IMR-90 (cell line): ENCODE results near the gene DNAJC17. TPM values are rescaled to one million over a fixed set of nuclear protein-coding genes. Genes with fewer than 3 reads are reported as not detected.

Source experiments
- ATAC-seq: fragments of 200-7000 bp; cut with Tn5 transposase; 2 replicates; pipeline ENCODE4 v1.9.1; 2020; ENCODE audit warnings: low read depth, mild to moderate bottlenecking, moderate library complexity
- BruUV-seq: library from RNA; stranded (reverse); fragments of 400-500 nt; replicated peaks from 2 replicates; lab custom pipeline; 2021; lab: Mats Ljungman, UMichigan
- CTCF ChIA-PET: fragments of 300-600 bp; formaldehyde crosslinking; extraction: SDS; loops from one replicate; lab custom pipeline; 2021; ENCODE audit warnings: antibody characterized with exemption; lab: Yijun Ruan, JAX
- POLR2A ChIA-PET: fragments of 300-600 bp; sonication (Branson Sonifier 250); formaldehyde crosslinking; loops from one replicate; lab custom pipeline; 2022; ENCODE audit warnings: antibody characterized with exemption; ENCODE audit not compliant: unreplicated experiment; lab: Charles Lee
- DNase-seq: peaks from one replicate; pipeline ENCODE4 v3.0.0; 2013
- H2AFZ ChIP-seq: replicated peaks from 2 replicates; pipeline ENCODE3; 2013; ENCODE audit warnings: low read length, mild to moderate bottlenecking; ENCODE audit not compliant: poor library complexity
- H2AK5ac ChIP-seq: 2 replicates; pipeline ENCODE4 v1.6.1; 2013; ENCODE audit warnings: low read depth, low read length, inconsistent platforms
- H2AK9ac ChIP-seq: replicated peaks from 2 replicates; pipeline ENCODE3; 2013; ENCODE audit warnings: mild to moderate bottlenecking, low read depth, low read length, moderate library complexity; ENCODE audit not compliant: poor library complexity
- H2BK120ac ChIP-seq: 2 replicates; pipeline ENCODE4 v1.6.1; 2013; ENCODE audit warnings: low read depth, low read length, inconsistent platforms
- H2BK15ac ChIP-seq: 3 replicates; pipeline ENCODE4 v1.6.1; 2013; ENCODE audit warnings: low read depth, low read length, inconsistent platforms
- H2BK20ac ChIP-seq: 2 replicates; pipeline ENCODE4 v1.6.1; 2013; ENCODE audit warnings: low read depth, mild to moderate bottlenecking, inconsistent platforms, low read length, moderate library complexity
- H2BK5ac ChIP-seq: 2 replicates; pipeline ENCODE4 v1.6.1; 2013; ENCODE audit warnings: mild to moderate bottlenecking, low read depth, low read length, inconsistent platforms; ENCODE audit not compliant: poor library complexity, severe bottlenecking
- H3K14ac ChIP-seq: replicated peaks from 2 replicates; pipeline ENCODE4 v1.6.1; 2013; ENCODE audit warnings: low read depth, low read length, inconsistent platforms
- H3K18ac ChIP-seq: 2 replicates; pipeline ENCODE4 v1.6.1; 2013; ENCODE audit warnings: low read depth, low read length, control low read depth
- H3K23ac ChIP-seq: 2 replicates; pipeline ENCODE4 v1.6.1; 2013; ENCODE audit warnings: low read depth, low read length, inconsistent platforms
- H3K27ac ChIP-seq: 2 replicates; pipeline ENCODE4 v1.5.1; 2013; ENCODE audit warnings: mild to moderate bottlenecking, control low read depth, low read length; ENCODE audit not compliant: insufficient read depth
- H3K27me3 ChIP-seq: 2 replicates; pipeline ENCODE4 v1.6.1; 2013; ENCODE audit warnings: low read length; ENCODE audit not compliant: control insufficient read depth, insufficient read depth
- H3K36me3 ChIP-seq: 2 replicates; pipeline ENCODE4 v1.6.1; 2013; ENCODE audit warnings: low read length, mixed read lengths; ENCODE audit not compliant: control insufficient read depth, insufficient read depth
- H3K4ac ChIP-seq: 2 replicates; pipeline ENCODE4 v1.6.1; 2013; ENCODE audit warnings: low read depth, low read length, inconsistent platforms
- H3K4me1 ChIP-seq: 2 replicates; pipeline ENCODE4 v1.6.1; 2013; ENCODE audit warnings: low read length, mixed read lengths; ENCODE audit not compliant: control insufficient read depth, insufficient read depth
- H3K4me2 ChIP-seq: 2 replicates; pipeline ENCODE4 v1.6.1; 2013; ENCODE audit warnings: low read depth, mild to moderate bottlenecking, control low read depth, low read length, moderate library complexity
- H3K4me3 ChIP-seq: 2 replicates; pipeline ENCODE4 v1.5.1; 2013; ENCODE audit warnings: low read depth, mild to moderate bottlenecking, control low read depth, low read length, moderate library complexity; ENCODE audit not compliant: insufficient read depth
- H3K56ac ChIP-seq: 2 replicates; pipeline ENCODE4 v1.6.1; 2013; ENCODE audit warnings: low read length, inconsistent platforms; ENCODE audit not compliant: insufficient read depth; ENCODE audit errors: extremely low read depth
- H3K79me1 ChIP-seq, 2 experiments: 2 replicates each; pipeline ENCODE4 v1.6.1; 2013; ENCODE audit warnings: low read length in 2 of 2, inconsistent platforms in 1 of 2, low read depth in 1 of 2
- H3K9ac ChIP-seq: 2 replicates; pipeline ENCODE4 v1.6.1; 2013; ENCODE audit warnings: low read depth, low read length, control low read depth
- H3K9me1 ChIP-seq: 2 replicates; pipeline ENCODE4 v1.6.1; 2013; ENCODE audit warnings: low read length, inconsistent platforms; ENCODE audit not compliant: insufficient read depth
- H3K9me3 ChIP-seq: 2 replicates; pipeline ENCODE4 v1.6.1; 2013; ENCODE audit warnings: low read length; ENCODE audit not compliant: control insufficient read depth, insufficient read depth
- H4K20me1 ChIP-seq: 2 replicates; pipeline ENCODE4 v1.6.1; 2013; ENCODE audit warnings: low read length, inconsistent platforms; ENCODE audit not compliant: insufficient read depth
- H4K5ac ChIP-seq: 2 replicates; pipeline ENCODE4 v1.6.1; 2013; ENCODE audit warnings: mild to moderate bottlenecking, low read depth, low read length, control low read depth
- H4K8ac ChIP-seq, 2 experiments: 2 replicates each; pipeline ENCODE4 v1.6.1; 2013; ENCODE audit warnings: low read depth in 2 of 2, low read length in 2 of 2, control low read depth in 1 of 2, inconsistent platforms in 1 of 2
- H4K91ac ChIP-seq: 2 replicates; pipeline ENCODE4 v1.6.1; 2013; ENCODE audit warnings: low read depth, low read length, inconsistent platforms; ENCODE audit not compliant: insufficient read depth
- BHLHE40 ChIP-seq: fragments of 150-350 bp; IDR thresholded peaks from 2 replicates; pipeline ENCODE4 v1.6.1; 2016; ENCODE audit warnings: mild to moderate bottlenecking, low read depth, low read length
- CEBPB ChIP-seq: IDR thresholded peaks from 2 replicates; pipeline ENCODE4 v1.6.1; 2012; ENCODE audit warnings: low read depth, low read length, improper control_type of control experiment
- CHD1 ChIP-seq: IDR thresholded peaks from 2 replicates; pipeline ENCODE4 v1.6.1; 2012; ENCODE audit warnings: low read depth, low read length, improper control_type of control experiment
- FOS ChIP-seq: fragments of 150-350 bp; IDR thresholded peaks from 2 replicates; pipeline ENCODE4 v1.6.1; 2016; ENCODE audit warnings: low read depth, low read length
- MAFK ChIP-seq: IDR thresholded peaks from 2 replicates; pipeline ENCODE4 v1.6.1; 2012; ENCODE audit warnings: low read depth, low read length, improper control_type of control experiment
- MAZ ChIP-seq: IDR thresholded peaks from 2 replicates; pipeline ENCODE4 v1.6.1; 2012; ENCODE audit warnings: low read depth, mild to moderate bottlenecking, low read length, improper control_type of control experiment, moderate library complexity, borderline replicate concordance
- NFE2L2 ChIP-seq: fragments of 150-350 bp; IDR thresholded peaks from 2 replicates; pipeline ENCODE4 v1.6.1; 2016; ENCODE audit warnings: low read depth, mild to moderate bottlenecking, low read length
- POLR2A ChIP-seq: IDR thresholded peaks from 2 replicates; pipeline ENCODE4 v1.6.1; 2012; ENCODE audit warnings: mild to moderate bottlenecking, low read depth, low read length
- RAD21 ChIP-seq: IDR thresholded peaks from 2 replicates; pipeline ENCODE4 v1.6.1; 2012; ENCODE audit warnings: low read length, improper control_type of control experiment
- RCOR1 ChIP-seq: IDR thresholded peaks from 2 replicates; pipeline ENCODE4 v1.6.1; 2012; ENCODE audit warnings: mild to moderate bottlenecking, low read length, improper control_type of control experiment; ENCODE audit not compliant: insufficient replicate concordance
- RFX5 ChIP-seq: IDR thresholded peaks from 2 replicates; pipeline ENCODE4 v1.8.0; 2012; ENCODE audit warnings: low read depth, mild to moderate bottlenecking, low read length, moderate library complexity
- SMC3 ChIP-seq: fragments of 150-350 bp; IDR thresholded peaks from 2 replicates; pipeline ENCODE4 v1.6.1; 2016; ENCODE audit warnings: low read depth, mild to moderate bottlenecking, antibody characterized with exemption, low read length, moderate library complexity
- WGBS, 2 experiments: methylation state at CpG; one replicate each; pipeline versions ENCODE4 v1.1.5 to v1.1.7; 2013; ENCODE audit warnings: missing lambda C conversion rate in 2 of 2; ENCODE audit not compliant: insufficient read length in 1 of 2; ENCODE audit errors: extremely low coverage in 2 of 2; 5-methylcytosine and 5-hydroxymethylcytosine counted together
- dilution Hi-C: fragments of 300-500 bp; cut with HindIII; formaldehyde crosslinking; loops from one replicate; pipeline ENCODE4 v1.14.3; 2018; ENCODE audit warnings: low sequenced_read_pairs; ENCODE audit not compliant: unreplicated experiment
- in situ Hi-C: fragments of 300-500 bp; cut with MboI; formaldehyde crosslinking; loops from 3 replicates; pipeline ENCODE4 v1.14.3; 2019; ENCODE audit warnings: low sequenced_read_pairs, inconsistent platforms, mixed read lengths
- intact Hi-C: fragments of 100-400 bp; cut with micrococcal nuclease; formaldehyde crosslinking; loops from 2 replicates; pipeline ENCODE4 v1.10.0; 2022
- polyA plus RNA-seq, 3 experiments: library from polyadenylated mRNA; depleted of rRNA; stranded (reverse); fragments of >200 nt; gene quantifications; 2 replicates each; pipeline ENCODE4 v1.2.3, GENCODE V29; 2012; ENCODE audit warnings: low replicate concordance in 1 of 3
- total RNA-seq: library from RNA; depleted of rRNA; stranded (reverse); fragments of >200 nt; gene quantifications from 2 replicates; pipeline ENCODE4 v1.2.3, GENCODE V29; 2012

DNAJC17 gene
- total and polyA plus RNA-seq, 2 of the 4 experiments (the other 2 are of a cell fraction): 58.6 to 107 TPM

DNA sequence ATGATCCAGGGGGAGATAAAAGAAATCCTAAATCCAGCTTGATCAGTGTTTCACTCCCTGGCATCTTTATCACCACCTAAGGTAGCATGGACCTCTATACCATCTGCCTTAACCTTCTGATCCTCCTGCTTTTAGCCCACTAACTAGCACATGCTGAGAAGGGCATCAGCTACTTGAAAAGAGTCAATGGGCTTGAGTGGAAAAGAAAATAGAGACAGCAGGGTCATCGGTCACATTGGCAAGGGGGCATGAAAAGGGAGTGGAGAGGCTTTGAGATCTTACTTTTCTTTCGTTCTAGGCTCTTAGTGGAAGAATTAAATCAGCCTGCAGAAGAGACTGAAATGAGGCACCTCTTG lies 623 bp downstream of the DNAJC17 start:
- ChIA-PET CTCF (no interaction called here), POLR2A (interaction anchor here (0.5 to 0.6 kb wide), 2 partner anchors 127 to 130 kb away, joined by 3 to 6 read pairs; no protein-coding TSS in a partner anchor)
- intact Hi-C loops: loop anchor here (1.0 kb wide), 1 partner anchor 38 kb away; the partner anchor contains the start of gene SPINT1
- Histone ChIP-seq H4K20me1 (peaks cover 3% of the 10 kb centered on the region; the same call in 1 of the 2 replicates), H2BK120ac (peak overlapping the region; percentile 30; the same call in 1 of the 2 replicates), H2AFZ (peak overlapping the region; percentile 97), H3K36me3 (peaks cover 8% of the 10 kb centered on the region; the same call in 1 of the 2 replicates), H3K56ac (peak overlapping the region; percentile 87), H2BK20ac (0 out of 2 replicates have a peak overlapping the region, but pooled peaks have one; percentile 8), H3K4me2 (peak overlapping the region; percentile 94), H2AK5ac (peak overlapping the region; percentile 79), H4K8ac (peak overlapping the region; percentile 95 to 98), H3K23ac (peak overlapping the region; percentile 93), H3K9me1 (peaks cover 3% of the 10 kb centered on the region; the same call in 1 of the 2 replicates), H3K27ac (peak overlapping the region; percentile 88), H3K18ac (peak overlapping the region; percentile 35; the same call in 1 of the 2 replicates), H3K4me1 (peaks cover 6% of the 10 kb centered on the region), H4K5ac (peak overlapping the region; percentile 86), H3K9ac (peak overlapping the region; percentile 95), H2BK15ac (no peak overlapping the region), H2BK5ac (peak overlapping the region; percentile 91), H3K4ac (peak overlapping the region; percentile 85), H2AK9ac (peak overlapping the region; percentile 78), H4K91ac (peak overlapping the region; percentile 76), H3K9me3 (no peaks in the 10 kb centered on the region), H3K27me3 (no peaks in the 10 kb centered on the region), H3K14ac (peak overlapping the region; percentile 97), H3K79me1 (peaks cover 37 to 62% of the 10 kb centered on the region in 2 experiments), H3K4me3 (peak overlapping the region; percentile 82)
- no TSS peak for BruUV-seq
- 0% methylated on average over 2 of the region's 2 CpGs; no CpG with 5 or more reads in 1 of the 2 experiments for WGBS, 2 experiments
- dilution Hi-C loops: no loop called here
- DNase-seq: no peak
- ATAC-seq: no peak
- in situ Hi-C loops: no loop called here
- TF ChIP-seq RCOR1 (no peak), CHD1 (no peak), SMC3 (no peak), POLR2A (no peak), MAZ (no peak), RFX5 (no peak), CEBPB (no peak), FOS (no peak), RAD21 (no peak), NFE2L2 (no peak), BHLHE40 (no peak), MAFK (no peak)
